ENCODE measurements around the gene RAP1GAP.
"Not testable (repeated sequence)": the region's sequence is repeated elsewhere in the genome, so short reads cannot be mapped to it uniquely, and the experiment has no call there.

Gene RAP1GAP

GRCh38 chr1:21647431-21648351, 21.5 kb downstream of the RAP1GAP start:
- peak in 1 of 56 donors; percentile 15 for DNase-seq

- peak in 6 of 56 donors; percentile 19 to 60 (median 35) for DNase-seq
Observed at GRCh38 chr1:21645550-21645949, 23.6 kb downstream of the RAP1GAP start.

- DNase-seq = no peak
Observed at GRCh38 chr1:21644906-21645305, 24.3 kb downstream of the RAP1GAP start.

GRCh38 chr1:21644348-21644747, 24.8 kb downstream of the RAP1GAP start:
- DNase-seq = no peak

- no peak for DNase-seq
Observed at GRCh38 chr1:21643624-21644023, 25.5 kb downstream of the RAP1GAP start.

GRCh38 chr1:21641967-21642739, 27.0 kb downstream of the RAP1GAP start:
- no peak for DNase-seq

GRCh38 chr1:21641537-21641936, 27.6 kb downstream of the RAP1GAP start:
- no peak for DNase-seq

GRCh38 chr1:21641076-21641475, 28.1 kb downstream of the RAP1GAP start:
- peak in 4 of 56 donors; percentile 25 to 46 (median 30) for DNase-seq

- no peak for DNase-seq
Observed at GRCh38 chr1:21640653-21641052, 28.5 kb downstream of the RAP1GAP start.

GRCh38 chr1:21639594-21640041, 29.5 kb downstream of the RAP1GAP start:
- peak in 39 of 56 donors; percentile 25 to 90 (median 65) for DNase-seq

GRCh38 chr1:21638531-21639341, 30.4 kb downstream of the RAP1GAP start:
- DNase-seq = peak in 22 of 56 donors; percentile 16 to 73 (median 33)

GRCh38 chr1:21637514-21637913, 31.6 kb downstream of the RAP1GAP start:
- no peak for DNase-seq

- DNase-seq = no peak
Observed at GRCh38 chr1:21636029-21636428, 33.1 kb downstream of the RAP1GAP start.

GRCh38 chr1:21634806-21635535, 34.2 kb downstream of the RAP1GAP start:
- no peak for DNase-seq

- DNase-seq = no peak
Observed at GRCh38 chr1:21633992-21634805, 35.0 kb downstream of the RAP1GAP start.

GRCh38 chr1:21633141-21633755, 35.9 kb downstream of the RAP1GAP start:
- DNase-seq = no peak

- DNase-seq = peak in 29 of 56 donors; percentile 12 to 76 (median 35)
Observed at GRCh38 chr1:21631944-21632887, 36.9 kb downstream of the RAP1GAP start.

- not testable (repeated sequence) for DNase-seq
Observed at GRCh38 chr1:21631590-21631943, 37.6 kb downstream of the RAP1GAP start.
